IPS-NIHi7 (cell line): ENCODE measurements around the gene CNPPD1.

ENCODE experiments used
- DNase-seq: peaks from one replicate; pipeline ENCODE4 v3.0.0; 2012; ENCODE audit warnings: mixed read lengths; ENCODE audit errors: extremely low spot score

CNPPD1 gene

GRCh38 chr2:219176818-219177551 lies at the start of gene CNPPD1:
Gene CNPPD1, minus strand, starts transcription at chr2:219176925. Its CDS starts 97 bp downstream, at chr2:219176828.
- peak; percentile 81 for DNase-seq

- no peak for DNase-seq
These were observed 48.6 kb upstream of the CNPPD1 start for GRCh38 chr2:219225350-219225749.

DNA sequence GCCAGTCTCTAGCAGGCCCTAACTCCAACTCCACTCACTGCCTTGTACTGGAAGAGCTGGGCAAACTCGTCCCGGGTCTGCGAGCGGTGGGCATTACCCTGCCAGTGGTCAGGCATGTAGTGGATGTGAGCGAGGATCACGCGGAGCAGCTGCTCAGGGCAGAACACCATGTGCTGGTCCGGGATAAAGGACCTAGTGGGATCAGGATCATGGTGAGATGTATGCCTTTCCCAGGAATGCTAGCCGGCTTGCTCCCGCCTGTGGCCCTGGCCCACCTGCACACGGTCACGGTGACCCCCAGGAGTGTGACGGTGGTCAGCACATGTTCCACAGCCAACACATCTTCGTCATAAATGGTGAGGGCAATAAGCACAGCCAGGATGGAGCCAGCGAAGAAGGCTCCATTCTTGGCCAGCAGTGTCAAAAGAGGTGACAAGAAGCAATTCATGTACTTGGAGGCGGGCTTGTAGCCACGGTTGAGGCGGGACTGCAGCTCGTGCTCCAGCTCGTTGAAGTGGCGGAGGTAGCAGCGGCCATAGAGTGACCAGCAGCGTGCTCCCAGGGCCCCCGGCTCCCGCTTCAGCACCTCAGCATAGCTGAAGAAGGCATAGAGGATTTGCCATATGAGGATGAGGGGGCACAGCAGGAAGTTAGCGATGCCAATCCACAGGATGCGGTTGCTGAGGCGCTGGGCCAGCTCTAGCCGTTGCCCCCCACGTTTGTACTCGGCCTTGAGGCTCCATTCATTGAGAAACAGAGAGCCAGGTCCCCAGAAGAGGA lies 47.3 kb upstream of the CNPPD1 start:
- no peak for DNase-seq

DNA sequence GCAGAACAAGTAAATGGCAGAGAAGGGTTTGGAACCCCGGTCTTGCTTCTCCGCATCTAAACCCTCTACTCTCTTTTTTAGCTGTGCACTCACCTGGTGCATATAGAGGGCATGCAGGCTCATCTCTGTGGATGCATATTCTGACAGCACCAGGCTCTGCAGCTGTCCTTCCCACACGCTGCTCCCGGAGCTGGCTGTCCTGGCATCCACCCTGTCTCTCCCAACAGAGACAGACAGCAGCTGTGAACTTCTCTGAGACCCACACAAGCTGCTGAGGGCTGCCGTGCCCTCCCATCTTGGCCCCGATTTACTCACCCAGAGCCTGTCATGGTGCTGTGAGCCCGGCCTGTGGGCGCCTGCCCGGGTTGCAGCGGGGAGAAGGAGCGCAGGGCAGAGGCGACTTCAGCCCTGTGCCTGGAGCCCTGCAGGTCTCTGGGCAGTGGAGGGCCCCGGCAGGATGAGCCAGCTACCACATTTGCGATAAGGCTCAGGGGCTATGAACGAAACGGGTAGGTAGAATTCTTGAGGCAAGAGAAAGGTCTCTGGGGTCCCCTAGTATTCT lies 45.3 kb upstream of the CNPPD1 start:
- no peak for DNase-seq

DNA sequence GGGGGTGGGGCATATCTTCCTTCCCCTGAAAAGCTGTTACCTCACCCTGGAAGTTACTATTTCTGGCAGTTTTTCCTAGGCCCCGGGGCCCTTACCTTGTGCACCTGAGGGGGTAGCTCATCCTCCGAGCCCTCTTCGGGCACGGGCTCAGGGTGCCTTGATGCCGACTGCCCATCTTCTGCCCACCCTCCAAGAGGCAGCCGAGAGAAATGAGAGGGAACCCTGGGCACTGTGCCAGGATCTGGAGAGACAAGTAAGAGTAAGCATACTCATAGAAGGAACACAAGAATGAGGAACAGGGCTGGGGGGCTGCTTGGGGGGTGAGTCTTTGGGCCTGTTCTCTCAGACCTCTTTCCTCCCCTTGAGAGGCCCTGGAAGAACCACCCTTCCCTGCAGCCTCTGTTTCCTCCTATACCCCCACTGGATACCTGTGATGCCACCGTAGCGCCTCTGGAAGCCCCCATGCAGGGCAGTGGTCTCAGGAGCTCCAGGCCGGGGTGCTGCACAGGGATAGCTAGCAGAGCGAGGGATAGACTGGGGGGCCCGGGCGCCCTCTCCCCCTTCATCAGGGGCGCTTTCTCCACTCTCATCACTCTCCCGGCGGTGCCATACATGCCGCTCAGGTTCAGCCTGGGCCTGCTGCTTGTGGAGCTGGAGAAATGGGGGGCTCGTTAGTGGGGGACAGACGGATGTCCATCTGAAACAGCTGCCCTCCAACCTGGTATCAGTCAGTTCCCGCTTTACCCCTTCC lies 44.1 kb upstream of the CNPPD1 start:
- DNase-seq, result no peak

GRCh38 chr2:219219784-219220532 lies 43.2 kb upstream of the CNPPD1 start:
- no peak for DNase-seq

DNA sequence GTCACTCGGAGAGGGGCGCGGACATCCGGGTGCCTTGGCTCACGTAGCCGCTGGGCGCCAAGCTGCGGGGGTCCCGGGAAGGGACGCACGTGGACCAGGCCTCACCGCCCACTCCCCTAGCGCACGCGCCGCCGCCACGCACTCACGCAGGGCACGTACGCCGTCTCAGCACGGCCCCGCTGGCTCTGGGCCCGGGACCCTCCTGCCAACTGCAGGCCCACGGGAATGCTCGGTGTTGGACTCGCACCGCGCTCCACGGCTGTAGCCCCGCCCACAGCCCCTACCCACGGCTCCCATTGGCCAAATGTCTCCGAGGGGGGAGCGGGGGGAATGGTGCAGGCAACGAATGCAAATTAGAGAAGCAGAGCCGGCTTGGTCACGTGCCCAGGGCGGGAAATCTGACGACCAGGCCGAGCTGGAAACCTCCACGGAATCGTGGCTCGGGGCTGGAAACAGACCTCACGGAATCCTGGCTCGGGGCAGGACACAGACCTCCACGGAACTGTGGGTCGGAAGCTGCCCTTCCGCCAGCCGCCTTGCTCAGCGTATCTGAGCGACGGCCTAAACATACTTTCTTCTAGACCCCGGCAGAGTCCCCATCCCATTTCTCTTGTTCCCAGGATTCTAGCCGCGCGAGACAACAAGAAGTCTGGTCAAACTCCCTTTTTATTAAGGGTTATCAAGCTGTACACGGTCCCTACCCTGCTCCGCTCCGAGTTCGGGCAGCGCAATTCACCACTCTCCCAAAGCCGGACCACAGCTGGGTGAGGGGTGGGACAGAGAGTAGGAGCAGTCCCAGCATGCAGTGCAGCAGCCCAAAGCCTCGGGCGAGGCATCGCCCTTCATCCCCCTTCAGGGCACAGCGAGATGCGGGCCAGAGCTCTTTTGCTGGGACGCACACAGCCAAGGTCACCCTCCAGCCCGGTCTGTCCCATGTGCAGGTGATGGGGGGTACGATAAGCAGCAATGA lies 42.3 kb upstream of the CNPPD1 start, which contains the start of gene ABCB6:
Gene ABCB6, minus strand, starts transcription at position 227 of the 970 bp plus-strand sequence. CDS start 285 bp downstream, outside the sequence.
- DNase-seq, result peak; percentile 93

DNA sequence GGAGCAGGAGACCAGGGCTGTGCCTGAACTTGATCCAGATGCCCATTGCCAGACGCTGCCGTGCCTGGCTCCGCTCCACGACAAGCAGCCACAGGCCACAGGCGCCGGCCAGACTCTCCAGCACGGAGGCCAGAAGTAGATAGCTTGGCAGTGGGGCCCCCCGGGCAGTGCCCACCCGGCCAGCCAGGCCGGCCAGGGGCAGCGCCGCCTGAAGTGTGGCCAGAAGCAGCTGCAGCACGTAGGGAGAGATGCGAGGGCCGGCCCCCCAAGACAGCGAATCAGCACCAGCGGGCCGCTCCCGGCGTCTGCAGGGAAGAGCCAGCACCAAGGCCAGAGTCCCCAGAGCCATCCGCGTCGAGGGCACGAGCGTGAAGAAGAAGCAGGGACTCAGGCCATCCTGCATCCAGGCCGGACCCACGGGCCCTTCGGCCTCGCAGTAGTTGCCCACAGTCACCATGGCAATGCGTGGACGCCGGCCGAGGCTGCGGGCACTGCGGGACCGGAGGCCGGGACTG lies 41.5 kb upstream of the CNPPD1 start:
- DNase-seq, result peak; percentile 77

GRCh38 chr2:219216535-219216915 lies 39.8 kb upstream of the CNPPD1 start:
- no peak for DNase-seq

DNA sequence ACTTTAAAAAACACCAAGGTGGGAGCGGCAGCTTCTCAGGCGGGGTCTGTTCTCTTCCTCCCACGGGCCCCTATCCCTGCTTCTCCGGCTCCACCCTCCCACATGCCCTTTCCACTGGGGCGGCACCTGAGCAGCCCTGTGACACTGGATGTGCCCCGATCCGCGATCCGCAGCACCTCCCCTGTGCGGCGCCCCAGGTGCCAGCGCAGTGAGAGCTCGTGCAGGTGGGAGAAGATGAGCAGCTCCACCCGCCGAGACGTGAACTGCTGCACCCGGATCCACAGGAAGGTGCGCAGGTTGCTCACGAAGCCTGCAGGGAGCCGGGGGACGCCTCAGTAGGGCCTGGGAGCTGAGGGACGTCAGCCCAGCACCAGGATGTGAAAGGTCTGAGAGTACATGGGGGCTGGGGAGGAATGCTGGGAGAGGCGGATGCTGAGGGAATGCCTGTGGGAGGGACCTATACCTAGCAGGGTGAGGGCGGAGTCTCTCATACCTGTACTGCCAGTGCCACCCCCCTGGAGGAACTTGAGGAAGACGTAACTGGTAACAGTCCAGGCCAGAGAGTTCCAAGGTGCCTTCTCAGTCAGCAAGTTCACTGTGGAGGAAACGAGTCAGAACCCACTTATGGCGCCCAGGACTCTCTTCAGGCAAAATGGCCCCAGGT lies 39.3 kb upstream of the CNPPD1 start:
- DNase-seq, result no peak

DNA sequence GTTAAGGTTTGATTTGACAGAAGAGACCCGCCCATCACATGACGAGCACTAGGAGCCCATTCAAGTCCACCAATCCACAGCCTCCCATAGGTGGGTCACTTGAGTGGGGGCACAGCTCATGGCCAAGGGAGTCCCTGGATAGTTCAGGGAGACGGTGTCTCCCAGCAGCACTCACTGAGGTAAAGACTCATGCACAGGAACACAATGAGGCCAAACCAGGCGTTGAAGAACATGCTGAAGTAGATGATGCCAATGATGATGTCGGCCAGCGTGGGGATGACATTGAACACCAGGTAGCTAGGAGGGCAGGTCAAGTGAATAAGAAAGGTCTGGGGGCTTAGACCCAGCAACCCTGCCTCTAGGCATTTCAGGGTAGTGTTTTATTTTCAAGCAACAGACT lies 38.1 kb upstream of the CNPPD1 start:
- no peak for DNase-seq

- no peak for DNase-seq
These were observed 37.4 kb upstream of the CNPPD1 start for GRCh38 chr2:219214141-219214540.

- DNase-seq, result no peak
These were observed 36.9 kb upstream of the CNPPD1 start for GRCh38 chr2:219213486-219214071.

GRCh38 chr2:219213026-219213415 lies 36.3 kb upstream of the CNPPD1 start:
- DNase-seq, result no peak

GRCh38 chr2:219210886-219211362 lies 34.2 kb upstream of the CNPPD1 start:
- DNase-seq, result no peak

- DNase-seq, result no peak
These were observed 33.6 kb upstream of the CNPPD1 start for GRCh38 chr2:219210196-219210885.

DNA sequence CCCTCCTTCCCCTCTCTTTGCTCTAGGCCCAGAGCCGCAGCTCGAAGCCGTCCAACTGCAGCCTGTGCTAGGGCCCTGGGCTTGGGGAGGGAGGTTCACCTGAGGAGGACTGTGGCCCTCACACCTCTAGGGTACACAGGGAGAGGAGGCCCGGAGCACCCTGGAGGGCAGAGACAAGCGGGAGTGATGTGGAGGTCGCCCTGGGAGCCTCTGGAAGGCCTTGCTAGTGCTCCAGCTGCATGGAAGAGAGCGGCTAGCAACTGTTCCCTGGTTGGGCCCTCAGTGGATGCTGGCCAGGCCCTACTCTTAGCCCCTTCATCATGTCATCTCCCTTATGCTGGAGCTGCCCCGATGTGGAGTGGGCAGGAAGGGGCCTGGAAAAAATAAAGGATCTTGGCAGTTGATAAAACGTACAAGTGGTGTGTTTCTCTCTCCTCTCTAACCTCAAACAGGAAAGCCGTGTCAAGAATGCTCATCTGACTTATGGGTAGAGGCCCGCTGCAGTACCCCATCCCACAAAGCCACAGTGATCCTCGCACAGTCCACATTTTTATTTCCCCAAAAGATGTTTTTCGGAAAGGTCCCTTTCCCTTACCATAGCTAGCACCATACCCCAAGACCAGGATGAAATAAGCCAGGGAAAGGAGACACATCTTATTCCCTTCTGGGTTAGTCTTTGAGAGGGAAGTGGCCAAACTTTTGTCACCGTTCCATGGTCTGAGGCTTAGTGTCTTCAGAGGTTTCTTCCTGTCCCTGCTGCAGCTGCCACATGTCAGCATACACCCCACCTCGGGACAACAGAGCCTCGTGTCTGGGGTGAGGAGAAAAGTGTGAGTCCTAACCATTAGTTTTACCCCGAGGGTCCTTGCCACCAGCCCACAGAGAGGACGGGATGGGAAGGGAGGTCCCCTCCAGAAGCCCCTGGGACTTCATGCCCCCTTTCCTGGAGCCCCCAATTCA lies 32.8 kb upstream of the CNPPD1 start:
- no peak for DNase-seq
